Activated CD8-positive, alpha-beta memory T cell treated with anti-CD3 and anti-CD28 coated beads for 24 hours (primary cell): Measurements from ENCODE around the gene SNX9.
"Not testable (repeated sequence)": the region's sequence is repeated elsewhere in the genome, so short reads cannot be mapped to it uniquely, and the experiment has no call there.

Experiments used
- DNase-seq: peaks from one replicate; pipeline ENCODE4 v3.0.0-alpha.2; 2020

Gene SNX9

DNA sequence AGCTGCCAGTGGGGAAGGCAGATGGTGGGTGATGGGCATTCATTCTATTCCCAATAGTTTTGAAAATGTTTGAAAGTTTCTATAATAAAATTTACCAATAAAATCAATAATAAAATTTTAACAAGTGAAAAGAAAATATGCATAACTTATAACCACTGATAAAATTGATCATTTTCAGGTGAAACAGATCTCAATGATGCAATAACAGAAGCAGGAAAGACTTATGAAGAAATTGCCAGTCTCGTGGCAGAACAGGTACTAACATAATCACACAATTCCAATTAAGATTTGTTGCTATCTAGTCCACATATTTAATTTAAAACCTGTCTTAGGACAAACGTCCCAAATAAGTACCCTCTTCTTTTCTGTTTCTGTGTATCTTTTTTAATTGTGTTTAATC lies 112.7 kb downstream of the SNX9 start:
- no peak for DNase-seq

DNA sequence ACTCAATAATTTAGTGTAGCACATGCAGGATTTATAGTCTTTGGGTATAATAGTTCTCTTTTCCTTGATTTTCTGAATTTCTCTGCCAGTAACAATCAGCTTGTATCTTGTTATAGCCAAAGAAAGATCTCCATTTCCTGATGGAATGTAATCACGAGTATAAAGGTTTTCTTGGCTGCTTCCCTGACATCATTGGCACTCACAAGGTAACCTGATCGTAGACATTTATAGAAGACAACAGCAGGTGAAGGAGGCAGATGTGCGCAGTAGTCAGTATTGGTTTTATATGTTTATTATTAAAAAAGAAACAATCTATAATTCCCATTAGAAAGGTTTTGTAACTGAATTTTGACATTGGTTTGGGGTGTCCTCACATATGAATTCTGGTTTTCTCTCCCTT lies 114.3 kb downstream of the SNX9 start:
- DNase-seq, result no peak

GRCh38 chr6:157937916-157938315 lies 114.9 kb downstream of the SNX9 start:
- no peak for DNase-seq

- DNase-seq, result not testable (repeated sequence)
Measured at GRCh38 chr6:157940375-157941036, 117.5 kb downstream of the SNX9 start.

DNA sequence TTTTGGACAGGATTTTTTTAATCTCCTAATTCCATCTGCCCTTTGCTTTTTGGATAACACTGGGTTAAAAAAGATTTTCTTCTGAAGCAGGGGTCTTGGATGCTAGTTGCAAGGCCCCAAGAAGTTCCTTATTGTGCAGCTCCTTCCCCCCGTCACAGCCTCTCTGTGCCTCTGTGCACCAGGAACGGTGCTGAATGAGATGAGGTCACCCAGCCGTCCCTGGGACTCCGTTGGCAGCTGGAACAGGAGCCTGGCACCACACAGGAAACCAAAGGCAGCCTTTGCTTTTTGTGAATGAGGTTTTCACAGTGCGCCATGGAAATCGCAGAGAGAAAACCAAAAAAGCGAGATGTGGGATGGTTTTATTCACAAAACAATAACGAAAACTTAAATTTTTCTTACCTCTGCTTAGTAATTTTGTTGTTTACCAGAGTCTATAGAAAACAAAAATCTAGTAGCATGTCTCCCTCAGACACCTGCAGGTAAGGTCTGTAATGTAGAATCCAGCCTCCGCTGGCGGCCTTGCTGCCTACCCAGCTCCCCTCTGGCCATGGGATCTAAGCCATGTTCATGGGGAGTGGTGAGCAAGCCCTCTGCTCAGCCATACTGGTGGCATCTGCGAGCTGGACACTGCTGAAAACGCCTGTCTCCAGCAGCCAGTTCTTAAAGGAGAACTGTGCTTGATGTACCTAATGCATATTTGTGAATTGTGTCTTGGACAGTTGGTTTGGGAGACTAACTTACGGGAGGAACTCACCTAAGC lies 118.2 kb downstream of the SNX9 start:
- DNase-seq, result no peak

DNA sequence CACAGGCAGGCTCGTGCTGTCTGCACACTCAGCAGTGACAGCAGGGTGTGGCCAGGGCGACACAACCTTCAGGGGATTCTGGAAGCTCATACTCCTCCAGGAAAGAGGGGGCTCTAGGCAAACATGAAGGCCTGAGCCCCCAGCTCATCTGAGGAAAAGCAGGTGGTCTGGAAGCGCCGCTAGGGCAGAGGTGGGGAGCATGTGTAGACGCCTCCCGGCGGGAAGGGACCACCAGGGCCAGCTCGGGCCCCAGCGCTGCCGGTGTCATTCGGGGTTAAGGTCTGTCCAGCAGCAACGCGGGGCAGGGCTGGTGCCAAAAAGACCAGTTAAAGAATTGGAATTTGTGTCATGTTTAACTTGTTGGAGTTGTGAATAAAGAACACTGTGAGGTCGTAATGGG lies 119.3 kb downstream of the SNX9 start:
- no peak for DNase-seq

DNA sequence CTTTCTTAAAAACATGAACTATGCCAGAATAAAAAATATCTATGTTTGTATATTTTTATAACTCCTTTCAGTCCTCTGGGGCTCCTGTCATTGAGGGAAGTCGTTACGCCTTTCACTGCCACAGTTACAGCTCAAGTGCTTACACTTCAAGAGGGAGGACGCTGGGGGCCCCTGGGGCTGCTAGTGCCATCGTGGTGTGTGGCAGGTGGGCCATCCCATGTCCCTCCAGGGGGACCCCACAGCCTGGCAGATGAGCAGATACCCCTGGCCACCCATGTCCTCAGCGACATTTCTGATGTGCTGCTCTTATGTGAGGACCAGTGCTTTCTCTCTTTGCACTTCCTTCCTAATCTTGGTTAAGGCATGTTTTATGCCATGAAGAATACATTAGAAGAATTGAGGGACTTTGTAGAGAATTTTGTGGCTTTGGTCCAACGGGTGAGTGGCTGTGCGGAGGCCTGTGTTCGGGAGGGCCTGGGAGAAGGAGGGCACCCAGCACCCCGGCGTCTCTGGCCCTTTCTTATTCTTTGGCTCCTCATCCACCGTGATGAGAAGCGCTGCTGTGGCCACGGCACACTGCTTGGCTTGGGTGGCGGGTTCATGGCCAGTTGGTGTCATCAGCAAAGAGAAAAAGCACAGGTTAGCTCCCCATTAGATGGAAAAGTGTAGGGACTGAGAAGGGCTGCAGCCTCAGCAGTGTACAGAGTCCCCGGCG lies 120.4 kb downstream of the SNX9 start:
- no peak for DNase-seq

- DNase-seq, result no peak
Measured at GRCh38 chr6:157943964-157944283, 120.9 kb downstream of the SNX9 start.

DNA sequence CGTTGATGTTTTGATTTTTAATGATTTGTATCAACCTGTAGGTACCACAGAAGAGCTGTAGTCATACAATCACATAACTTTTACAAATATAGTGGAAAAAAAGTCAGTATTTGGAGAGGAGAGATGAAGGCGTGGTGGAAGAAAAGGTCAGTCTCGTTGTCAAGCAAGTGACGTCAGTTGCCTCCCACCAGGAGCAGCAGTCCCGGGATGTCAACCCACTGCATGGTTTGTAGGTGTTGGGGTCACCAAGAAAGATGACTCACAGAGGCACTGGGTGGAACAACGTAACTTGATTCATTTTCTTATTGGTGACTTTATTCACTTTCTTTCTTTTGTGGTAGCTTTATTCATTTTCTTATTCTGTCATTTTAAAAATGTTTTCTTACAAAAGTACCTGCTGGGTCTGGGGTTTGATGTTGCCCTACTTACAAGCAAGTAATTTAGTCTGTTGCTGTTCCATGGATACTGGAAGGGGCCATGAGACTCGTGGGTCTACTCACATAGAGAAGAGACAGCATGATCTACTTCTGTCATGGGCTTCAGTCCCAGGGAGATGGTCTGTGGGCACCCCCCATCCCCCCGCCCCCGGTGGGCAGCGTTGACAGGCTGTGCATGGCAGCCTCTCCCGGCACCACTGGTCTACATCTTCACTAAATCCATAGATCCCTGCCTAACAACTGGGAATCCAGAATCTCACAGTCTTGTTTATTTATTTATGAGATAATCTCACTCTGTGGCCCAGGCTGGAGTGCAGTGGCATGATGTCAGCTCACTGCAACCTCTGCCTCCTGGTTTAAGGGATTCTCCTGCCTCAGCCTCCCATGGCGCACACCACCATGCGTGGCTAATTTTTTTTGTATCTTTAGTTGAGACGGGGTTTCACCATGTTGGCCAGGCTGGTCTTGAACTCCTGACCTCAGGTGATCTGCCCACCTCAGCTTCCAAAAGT lies 122.2 kb downstream of the SNX9 start:
- DNase-seq, result no peak

- no peak for DNase-seq
Measured at GRCh38 chr6:157946053-157946617, 123.1 kb downstream of the SNX9 start.

GRCh38 chr6:157946865-157947532 lies 124.0 kb downstream of the SNX9 start:
- no peak for DNase-seq

GRCh38 chr6:157950899-157951298 lies 127.9 kb downstream of the SNX9 start:
- DNase-seq, result not testable (repeated sequence)

- DNase-seq, result no peak
Measured at GRCh38 chr6:157951828-157952227, 128.8 kb downstream of the SNX9 start.

- DNase-seq, result no peak
Measured at GRCh38 chr6:157952861-157953351, 129.9 kb downstream of the SNX9 start.

DNA sequence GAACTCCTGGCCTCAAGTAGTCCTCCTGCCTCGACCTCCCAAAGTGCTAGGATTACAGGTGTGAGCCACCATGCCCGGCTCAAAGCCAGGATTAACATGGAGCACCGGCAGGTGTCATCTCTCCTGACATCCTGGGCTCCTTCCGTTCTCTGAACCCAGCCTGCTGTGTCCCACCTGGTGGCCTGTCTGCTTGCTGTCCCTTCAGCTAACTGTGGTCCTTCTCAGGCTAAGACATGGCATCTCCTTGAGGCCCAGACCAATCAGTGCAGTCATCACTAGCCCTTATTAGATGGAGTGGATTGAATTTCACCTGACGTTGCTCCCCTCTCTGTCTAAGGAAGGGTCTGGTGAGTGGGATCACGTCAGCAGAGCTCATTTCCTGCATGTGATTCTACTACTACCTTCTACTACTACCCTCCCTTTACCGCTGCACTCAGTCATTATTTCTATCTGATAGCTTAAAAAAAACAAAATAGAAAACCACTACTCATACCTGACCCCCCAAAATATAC lies 130.6 kb downstream of the SNX9 start:
- DNase-seq, result no peak

DNA sequence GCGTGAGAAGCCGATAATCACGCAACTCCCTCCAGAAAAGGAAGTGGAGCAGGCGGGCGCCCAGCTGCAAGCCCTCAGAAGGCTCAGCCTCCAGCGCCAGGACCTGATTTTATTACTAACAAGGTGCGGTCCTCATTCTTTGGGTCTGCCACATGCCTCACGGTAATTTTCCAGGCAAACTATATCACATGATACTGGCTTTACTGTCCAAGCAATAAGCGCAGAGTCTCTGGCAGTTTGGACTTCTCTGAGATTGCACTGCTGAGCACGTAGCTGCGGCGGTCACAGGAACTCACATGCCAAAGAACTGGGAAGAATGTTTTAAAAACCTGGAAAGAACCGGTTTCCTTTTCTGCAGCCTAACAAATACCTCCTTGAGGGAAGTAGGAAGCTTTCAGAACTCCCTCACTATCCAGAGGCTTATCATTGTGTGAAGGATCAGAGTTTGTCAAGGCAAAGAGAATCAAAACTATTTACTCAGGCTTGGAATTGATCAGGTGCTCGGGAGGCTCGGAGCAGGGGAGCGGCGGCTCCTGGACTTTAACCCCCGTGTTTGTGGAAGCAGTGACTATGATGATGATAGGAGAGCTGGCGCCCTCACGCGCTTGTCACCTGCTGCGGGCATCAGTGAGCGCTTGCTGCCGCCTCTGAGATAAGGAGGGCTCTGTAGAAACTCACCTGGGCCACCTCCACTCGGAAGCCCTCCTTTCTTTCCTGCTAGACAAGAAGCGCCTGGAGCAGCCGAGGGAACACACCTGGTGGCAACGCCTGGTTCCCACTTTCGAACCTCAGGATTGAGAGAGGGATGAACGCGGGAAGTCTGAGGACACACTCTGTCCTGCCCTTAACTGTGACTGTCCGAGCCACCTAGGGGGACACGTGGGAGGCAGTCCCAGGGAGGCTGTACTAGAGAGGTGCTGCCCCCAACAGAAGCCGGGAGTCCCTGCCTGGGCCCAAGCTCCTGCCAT lies 131.4 kb downstream of the SNX9 start:
- DNase-seq, result no peak

DNA sequence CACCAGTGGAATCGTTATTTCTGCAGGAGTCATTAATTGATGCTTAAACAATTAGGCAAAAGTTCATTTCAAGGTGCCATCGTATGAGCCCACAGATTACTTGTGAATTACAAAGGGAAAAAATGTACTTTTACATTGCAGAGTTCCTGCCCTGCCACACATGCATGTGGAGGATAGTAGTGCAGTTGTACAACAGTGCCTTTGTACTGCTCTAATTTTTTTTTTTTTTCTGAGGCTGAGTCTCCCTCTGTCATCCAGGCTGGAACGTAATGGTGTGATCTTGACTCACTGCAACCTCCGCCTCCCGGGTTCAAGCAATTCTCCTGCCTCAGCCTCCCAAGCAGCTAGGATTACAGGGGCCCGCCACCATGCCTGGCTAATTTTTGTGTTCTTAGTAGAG lies 132.6 kb downstream of the SNX9 start:
- DNase-seq, result no peak

DNA sequence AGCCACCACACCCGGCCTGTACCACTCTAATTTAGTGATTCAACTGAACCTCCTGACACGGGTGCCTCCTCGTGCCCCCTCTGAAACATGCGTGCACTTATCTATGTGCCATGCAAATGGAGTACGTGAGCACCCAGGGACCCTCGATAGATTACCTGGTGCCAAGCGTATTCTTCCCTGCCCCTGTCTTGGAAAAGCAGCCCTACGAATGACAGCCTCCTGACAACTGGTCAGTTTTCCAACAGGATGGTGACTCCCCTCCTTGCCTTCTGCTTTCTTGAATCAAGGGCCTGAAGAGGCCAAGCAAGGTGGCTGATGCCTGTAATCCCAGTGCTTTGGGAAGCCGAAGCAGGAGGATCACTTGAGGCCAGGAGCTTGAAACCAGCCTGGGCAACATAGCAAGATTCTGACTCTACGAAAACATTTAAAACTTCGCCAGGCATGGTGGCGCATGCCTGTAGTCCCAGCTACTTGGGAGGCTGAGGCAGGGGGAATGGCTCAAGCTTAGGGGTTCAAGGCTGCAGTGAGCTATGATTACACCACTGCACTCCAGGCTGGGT lies 133.2 kb downstream of the SNX9 start:
- DNase-seq, result no peak

DNA sequence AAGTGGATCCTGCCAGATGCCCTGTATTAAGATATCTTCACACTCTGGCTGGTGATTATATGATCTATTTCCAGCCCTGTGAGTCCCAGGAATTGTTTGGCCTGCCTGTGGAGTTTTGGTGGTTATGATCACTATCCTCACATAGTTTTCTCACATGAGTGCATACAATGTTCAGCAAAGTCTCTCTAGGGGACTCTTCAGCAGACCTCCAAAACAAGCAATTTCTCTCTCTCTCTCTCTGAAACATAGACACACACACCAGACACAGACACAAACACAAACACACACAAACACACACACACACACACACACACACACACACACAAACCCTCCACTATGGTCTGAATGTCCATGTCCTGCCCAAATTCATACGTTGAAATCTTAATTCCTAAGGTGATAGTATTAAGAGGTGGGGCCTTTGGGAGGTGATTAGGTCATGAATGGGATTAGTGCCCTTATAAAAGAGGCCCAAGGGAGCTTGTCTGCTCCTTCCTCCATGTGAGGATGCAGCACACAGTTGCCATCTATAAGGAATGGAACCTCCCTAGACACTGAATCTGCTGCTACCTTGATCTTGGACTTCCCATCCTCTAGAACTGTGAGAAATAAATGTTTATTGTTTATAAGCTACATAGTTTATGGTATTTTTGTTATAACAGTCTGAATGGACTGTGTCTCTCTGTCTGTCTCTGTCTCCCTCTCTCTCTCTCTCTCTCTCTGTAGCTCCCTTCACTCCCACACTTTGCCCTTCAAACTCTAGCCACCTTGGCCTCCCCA lies 136.6 kb downstream of the SNX9 start:
- no peak for DNase-seq
